Raji (cell line): Measurements from ENCODE around the gene KLK11.

ENCODE experiments used
- POLR2A ChIP-seq: IDR thresholded peaks from 2 replicates; pipeline ENCODE4 v1.6.1; 2011; ENCODE audit warnings: low read depth, low read length, control low read depth; ENCODE audit not compliant: insufficient read depth

The KLK11 gene, protein sequence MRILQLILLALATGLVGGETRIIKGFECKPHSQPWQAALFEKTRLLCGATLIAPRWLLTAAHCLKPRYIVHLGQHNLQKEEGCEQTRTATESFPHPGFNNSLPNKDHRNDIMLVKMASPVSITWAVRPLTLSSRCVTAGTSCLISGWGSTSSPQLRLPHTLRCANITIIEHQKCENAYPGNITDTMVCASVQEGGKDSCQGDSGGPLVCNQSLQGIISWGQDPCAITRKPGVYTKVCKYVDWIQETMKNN

GRCh38 chr19:51026554-51026831 is at the start of gene KLK11:
Gene KLK11 (minus strand): TSS chr19:51026616. CDS start chr19:51025631, 985 bp downstream.
- TF ChIP-seq POLR2A = no peak

DNA sequence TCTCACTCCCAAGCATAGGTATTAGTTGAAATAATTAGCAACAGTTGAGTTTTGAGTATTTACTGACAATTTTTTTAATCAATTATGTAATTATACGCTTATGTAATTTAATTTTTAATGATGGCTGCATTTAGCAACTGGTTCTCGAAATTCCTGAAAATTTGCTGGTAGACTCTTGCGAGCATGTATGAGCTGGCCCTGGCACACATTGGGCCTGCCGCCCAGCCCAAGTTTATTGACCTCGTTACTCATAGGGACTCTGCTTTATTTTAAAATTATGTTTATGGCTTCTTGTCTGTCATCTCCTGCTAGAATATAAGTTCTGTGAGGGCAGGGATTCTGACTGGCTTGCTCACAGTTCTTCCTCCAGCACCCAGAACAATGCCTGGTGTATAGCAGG is 49.6 kb upstream of the KLK11 start:
- no peak for TF ChIP-seq POLR2A

DNA sequence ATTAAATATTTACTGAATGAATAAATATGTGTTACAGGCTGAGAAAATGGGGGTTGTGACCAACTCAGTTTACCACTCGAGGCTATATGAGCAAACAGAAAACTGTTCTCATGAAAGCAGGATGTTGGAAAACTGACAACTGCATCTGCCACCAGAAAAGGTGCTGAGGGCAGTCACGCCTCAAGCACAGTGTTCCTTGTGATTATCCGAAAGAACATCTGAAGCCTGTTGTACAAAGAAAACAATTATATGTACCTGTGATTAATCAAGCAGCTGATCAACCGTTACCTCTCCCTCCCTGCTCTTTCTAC is 44.6 kb upstream of the KLK11 start:
- TF ChIP-seq POLR2A = no peak

- no peak for TF ChIP-seq POLR2A
These were observed 44.1 kb upstream of the KLK11 start for GRCh38 chr19:51070334-51071094.

DNA sequence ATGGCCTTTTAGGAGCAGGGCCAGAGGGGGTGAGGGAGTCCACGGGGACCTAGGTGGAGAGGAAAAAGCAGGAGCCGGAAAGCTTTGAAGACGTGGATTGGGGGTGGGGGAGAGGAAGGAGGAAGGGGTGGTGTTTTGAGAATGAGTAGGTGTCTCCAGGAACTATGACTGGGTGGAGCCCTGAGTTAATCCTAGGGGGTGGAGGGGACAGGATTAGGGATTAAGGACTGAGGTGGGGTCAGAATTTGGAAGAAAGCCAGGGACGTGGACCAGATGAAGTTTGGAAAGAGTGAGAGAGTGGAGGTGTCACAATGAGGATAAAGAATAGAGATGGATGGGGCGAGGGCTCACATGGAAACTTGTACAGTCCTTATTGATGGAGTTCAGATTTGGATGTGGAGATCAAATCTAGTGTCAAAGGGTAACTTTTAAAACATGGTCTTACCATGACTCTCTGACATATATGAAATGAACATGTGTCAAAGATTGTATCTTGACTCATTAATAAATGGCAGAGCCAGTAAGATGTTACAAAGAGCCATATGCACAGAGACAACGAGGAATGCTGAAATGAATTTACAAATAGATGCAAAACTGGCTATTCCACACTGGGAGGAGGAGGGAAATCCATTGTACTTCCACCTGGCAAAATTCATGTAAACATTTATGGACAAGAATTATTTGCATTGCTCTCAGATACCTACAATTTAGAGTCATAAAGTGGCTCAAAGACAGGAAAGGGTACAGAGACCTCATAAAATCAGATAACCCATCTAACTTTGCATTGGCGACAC is 40.2 kb upstream of the KLK11 start:
- TF ChIP-seq POLR2A = no peak

GRCh38 chr19:51065221-51065960 is 39.0 kb upstream of the KLK11 start:
- TF ChIP-seq POLR2A = no peak

GRCh38 chr19:51064534-51065220 is 38.3 kb upstream of the KLK11 start, which contains the start of gene KLK13:
Gene KLK13 (minus strand): TSS chr19:51065092. CDS start chr19:51065067, 25 bp downstream.
- TF ChIP-seq POLR2A = no peak

GRCh38 chr19:51063664-51064063 is 37.2 kb upstream of the KLK11 start:
- no peak for TF ChIP-seq POLR2A

- TF ChIP-seq POLR2A = no peak
These were observed 34.6 kb upstream of the KLK11 start for GRCh38 chr19:51060973-51061372.

DNA sequence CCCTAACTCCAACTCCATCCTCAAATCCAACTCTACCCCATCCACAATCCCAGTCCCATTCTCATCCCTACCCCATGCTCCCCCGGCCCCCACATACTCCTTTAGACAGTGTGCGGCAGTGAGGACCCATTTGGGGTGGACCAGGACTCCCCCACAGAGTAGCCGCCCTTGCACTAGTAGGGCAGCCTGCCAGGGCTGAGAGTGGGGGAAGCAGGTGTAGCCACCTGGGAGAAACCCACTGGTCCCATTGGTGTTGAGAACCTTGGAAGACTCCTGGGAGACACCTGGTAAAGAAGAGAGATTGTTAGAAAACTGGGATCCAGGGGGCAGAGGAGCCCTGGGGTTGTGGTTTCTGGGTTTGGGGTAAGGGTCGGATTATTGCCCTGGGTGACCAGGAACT is 33.9 kb upstream of the KLK11 start:
- no peak for TF ChIP-seq POLR2A

DNA sequence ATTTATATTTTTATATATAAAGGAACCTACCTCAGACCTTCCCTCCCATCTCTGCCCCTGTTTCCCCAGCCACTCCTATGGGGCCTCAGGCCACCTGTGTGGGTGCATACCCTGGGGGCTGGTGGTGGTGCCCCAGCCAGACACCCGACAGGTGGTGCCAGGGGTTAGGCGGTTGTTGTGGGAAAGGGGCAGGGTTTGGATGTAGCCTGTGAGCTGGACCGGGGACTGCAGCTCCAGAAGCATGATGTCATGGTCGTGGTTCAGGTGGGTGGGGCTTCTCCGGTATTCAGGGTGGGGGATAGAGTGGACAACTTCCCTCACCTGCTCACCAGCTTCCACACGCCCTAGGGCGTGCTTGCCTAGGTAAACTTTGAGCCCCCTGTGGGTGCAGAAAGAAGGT is 33.3 kb upstream of the KLK11 start:
- no peak for TF ChIP-seq POLR2A

DNA sequence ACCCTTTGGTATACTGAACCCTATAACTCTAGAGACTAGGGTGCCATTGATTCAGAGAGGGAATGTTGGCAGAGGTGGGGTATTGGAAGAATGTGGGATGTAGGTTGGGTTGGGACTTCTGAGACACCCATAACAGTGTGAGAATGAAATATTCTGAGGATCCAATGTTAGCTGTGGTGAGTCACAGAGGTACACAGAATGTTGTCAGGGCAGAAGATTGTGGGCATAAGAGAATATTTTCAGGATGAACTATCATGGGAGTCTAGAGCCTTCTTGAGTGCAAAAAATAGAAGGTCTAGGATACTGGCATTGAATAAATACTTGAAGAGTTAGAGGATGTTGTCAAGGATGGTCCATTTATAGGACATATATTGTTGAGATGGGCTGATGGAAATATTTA is 29.4 kb upstream of the KLK11 start:
- no peak for TF ChIP-seq POLR2A

- no peak for TF ChIP-seq POLR2A
These were observed 20.6 kb upstream of the KLK11 start for GRCh38 chr19:51047031-51047335.

- no peak for TF ChIP-seq POLR2A
These were observed 17.9 kb upstream of the KLK11 start for GRCh38 chr19:51044327-51044726.

DNA sequence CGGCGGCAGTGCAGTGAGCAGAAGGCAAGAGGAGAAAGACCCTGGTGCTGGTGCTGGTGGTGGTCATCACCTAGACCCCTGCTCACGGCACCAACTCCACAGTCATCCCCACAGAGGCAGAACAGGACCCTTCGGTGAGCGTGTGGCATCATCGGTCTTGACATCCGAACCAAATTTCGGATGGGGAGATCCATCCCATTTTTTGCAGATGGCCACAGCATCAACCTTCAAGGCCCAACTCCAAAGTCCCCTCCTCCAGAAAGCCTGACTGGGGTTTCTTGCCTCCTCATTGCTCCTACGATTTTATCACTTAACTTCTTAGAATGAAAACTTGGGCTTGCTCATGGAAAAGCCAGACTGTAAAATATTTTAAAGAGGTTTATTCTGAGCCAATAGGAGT is 17.1 kb upstream of the KLK11 start:
- TF ChIP-seq POLR2A = no peak

- TF ChIP-seq POLR2A = no peak
These were observed 13.7 kb upstream of the KLK11 start for GRCh38 chr19:51040151-51040550.

DNA sequence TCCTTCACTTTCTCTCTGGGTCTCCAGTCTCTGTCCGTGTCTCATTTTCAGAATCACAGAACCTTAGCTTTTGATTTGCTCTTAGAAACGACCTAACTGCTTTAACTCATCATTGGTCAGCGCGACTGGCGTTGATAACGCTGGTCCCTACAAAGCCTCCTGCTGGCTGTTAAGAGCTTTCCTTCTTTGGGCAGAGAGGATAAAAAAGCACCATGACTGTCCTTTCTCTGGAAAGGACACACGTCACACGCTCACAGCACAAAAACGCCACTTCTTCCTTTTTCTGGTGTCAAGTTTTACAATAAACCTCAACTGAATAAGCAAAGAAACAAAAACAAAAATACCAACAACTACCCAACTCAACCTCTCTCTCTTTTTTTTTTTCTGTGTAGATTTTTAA is 10.1 kb upstream of the KLK11 start:
- no peak for TF ChIP-seq POLR2A
